Measurements from ENCODE around the gene BRAT1.

The BRAT1 gene

DNA sequence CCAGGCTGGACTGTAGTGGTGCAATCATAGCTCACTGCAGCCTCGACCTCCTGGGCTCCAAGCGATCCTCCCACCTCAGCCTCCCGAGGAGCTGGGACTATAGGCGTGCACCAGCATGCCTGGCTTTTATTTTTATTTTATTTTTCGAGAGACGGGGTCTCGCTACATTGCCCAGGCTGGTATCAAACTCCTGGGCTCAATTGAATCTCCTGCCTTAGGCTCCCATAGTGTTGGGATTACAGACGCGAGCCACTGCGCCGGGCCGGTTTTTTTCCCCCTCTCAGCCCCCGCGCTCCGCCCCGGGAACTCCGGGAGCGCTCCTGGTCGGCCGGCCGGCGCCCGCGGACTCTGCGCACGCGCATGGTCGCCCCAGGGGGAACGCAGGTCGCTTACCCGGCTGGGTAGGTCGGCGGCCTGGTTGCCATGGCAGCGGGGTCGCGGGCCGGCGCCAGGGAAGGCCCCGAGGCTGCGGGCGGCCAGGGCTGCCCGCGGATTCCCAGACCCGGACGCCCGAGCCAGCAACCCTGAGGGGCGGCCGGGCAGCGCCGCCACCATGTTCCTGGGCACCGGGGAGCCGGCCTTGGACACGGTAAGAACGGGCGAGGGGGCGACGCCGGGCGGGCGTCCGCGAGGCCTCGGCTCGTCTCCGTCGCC is 3.4 kb upstream of the BRAT1 start, which contains the start of gene IQCE:
IQCE (plus strand) TSS at position 351 of the 654 bp plus-strand sequence; CDS start at position 554, 203 bp downstream.
- Histone ChIP-seq H3K4me1 (ENCODE audit: insufficient read depth, low read length) (no peaks in the 10 kb centered on the region), H3K9me3 (ENCODE audit: control insufficient read depth, insufficient read depth, low read length) (no peaks in the 10 kb centered on the region), H3K36me3 (ENCODE audit: insufficient read depth, low read length) (no peaks in the 10 kb centered on the region), H3K9ac (ENCODE audit: low read depth, low read length) (peak within 1 kb of the TSS; percentile 68)

DNA sequence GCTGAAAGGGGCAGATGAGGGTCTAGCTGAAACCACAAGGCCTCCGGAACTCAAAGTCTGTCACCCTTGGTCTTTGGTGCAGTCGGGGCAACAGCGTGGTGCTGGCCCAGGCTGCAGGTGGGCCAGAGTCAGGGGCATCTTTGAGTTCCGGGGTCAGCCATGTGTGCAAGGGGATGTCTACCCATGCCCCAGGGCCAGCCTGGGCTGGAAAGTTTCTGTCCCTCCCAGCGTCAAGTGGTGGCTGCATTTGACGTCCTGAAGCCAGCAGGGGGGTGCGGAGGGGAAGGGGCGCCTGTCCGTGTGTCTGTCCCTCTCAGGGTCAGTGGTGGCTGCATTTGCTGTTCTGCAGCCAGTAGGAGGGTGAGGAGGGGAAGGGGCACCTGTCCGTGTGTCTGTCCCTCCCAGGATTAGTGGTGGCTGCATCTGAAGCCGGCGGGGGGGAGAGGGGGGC is 638 bp downstream of the BRAT1 start:
- Histone ChIP-seq H3K9ac (ENCODE audit: low read depth, low read length) (peak overlapping the region; percentile 95; the same call in 1 of the 2 replicates), H3K4me1 (ENCODE audit: insufficient read depth, low read length) (no peaks in the 10 kb centered on the region), H3K36me3 (ENCODE audit: insufficient read depth, low read length) (peaks cover 7% of the 10 kb centered on the region), H3K9me3 (ENCODE audit: control insufficient read depth, insufficient read depth, low read length) (no peaks in the 10 kb centered on the region)

DNA sequence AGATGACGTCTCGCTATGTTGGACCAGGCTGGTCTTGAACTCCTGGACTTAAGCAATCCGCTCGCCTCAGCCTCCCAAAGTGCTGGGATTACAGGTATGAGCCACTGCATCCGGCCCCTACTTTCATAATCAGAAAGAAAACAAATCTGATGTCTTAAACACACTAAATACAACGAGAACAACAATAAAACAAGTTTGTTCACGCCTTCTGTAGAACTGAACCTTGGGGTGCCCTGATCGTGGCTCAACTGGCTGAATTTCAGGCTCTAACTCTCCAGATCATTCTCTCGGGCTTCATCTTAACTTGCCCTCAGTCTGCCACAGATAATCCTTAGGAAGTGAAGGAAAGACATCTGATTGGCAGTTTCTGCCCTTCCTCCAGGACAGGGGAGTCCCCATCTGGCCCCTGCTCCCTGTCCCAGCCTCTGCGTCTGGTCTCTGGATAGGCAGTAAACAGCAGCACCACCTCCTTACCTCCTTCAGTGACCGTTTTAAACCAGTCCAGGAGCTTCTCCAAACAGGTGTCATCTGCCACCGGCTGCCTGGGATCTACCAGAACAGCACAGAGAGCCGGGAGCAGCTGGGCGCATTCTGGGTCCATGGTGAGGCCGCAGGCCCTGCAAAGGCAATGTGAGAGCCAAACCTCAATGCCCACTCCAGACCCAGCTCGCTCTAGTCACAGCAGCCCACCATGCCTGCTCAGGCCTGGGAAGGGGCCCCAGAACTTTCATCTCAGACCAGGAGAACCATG is 1.3 kb downstream of the BRAT1 start:
- Histone ChIP-seq H3K4me1 (ENCODE audit: insufficient read depth, low read length) (no peaks in the 10 kb centered on the region), H3K9ac (ENCODE audit: low read depth, low read length) (peak overlapping the region; percentile 95; the same call in 1 of the 2 replicates), H3K9me3 (ENCODE audit: control insufficient read depth, insufficient read depth, low read length) (no peaks in the 10 kb centered on the region), H3K36me3 (ENCODE audit: insufficient read depth, low read length) (peaks cover 7% of the 10 kb centered on the region)

DNA sequence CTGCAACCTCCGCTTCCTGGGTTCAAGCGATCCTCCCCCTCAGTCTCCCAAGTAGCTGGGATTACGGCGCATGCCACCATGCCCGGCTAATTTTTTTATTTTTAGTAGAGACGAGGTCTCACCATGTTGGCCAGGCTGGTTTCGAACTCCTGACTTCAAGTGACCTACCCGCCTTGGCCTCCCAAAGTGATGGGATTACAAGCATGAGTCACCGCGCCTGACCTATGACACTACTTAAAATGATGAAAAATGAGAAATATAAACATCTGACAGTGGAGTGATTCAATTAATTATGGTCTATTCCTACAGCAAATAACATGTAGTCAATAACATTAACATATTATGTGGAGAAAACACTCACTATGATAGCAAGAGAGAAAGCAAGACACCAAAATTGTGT is 2.2 kb downstream of the BRAT1 start:
- H3K4me1 ChIP-seq (ENCODE audit: insufficient read depth, low read length): no peaks in the 10 kb centered on the region
- H3K9me3 ChIP-seq (ENCODE audit: control insufficient read depth, insufficient read depth, low read length): no peaks in the 10 kb centered on the region
- peaks cover 11% of the 10 kb centered on the region for H3K36me3 ChIP-seq (ENCODE audit: insufficient read depth, low read length)
- H3K9ac ChIP-seq (ENCODE audit: low read depth, low read length): no peak overlapping the region

DNA sequence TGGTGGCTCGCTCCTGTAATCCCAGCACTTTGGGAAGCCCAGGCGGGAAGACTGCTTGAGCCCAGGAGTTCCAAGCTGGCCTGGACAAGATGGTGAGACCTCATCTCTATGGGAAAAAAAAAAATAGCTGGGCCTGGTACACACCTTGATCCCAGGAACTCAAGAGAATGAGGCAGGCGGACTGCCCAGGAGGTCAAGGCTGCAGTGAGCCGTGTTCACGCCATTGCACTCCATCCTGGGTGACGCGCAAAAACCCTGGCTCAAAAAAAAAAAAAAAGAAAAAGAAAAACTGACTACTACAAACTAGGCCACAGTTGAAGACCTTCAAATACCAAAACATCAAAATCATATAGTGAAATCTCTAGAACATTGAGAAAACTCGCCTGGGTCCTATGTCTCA is 3.9 kb downstream of the BRAT1 start:
- no peaks in the 10 kb centered on the region for H3K9me3 ChIP-seq (ENCODE audit: control insufficient read depth, insufficient read depth, low read length)
- H3K36me3 ChIP-seq (ENCODE audit: insufficient read depth, low read length): peaks cover 14% of the 10 kb centered on the region
- no peaks in the 10 kb centered on the region for H3K4me1 ChIP-seq (ENCODE audit: insufficient read depth, low read length)
- H3K9ac ChIP-seq (ENCODE audit: low read depth, low read length): no peak overlapping the region

DNA sequence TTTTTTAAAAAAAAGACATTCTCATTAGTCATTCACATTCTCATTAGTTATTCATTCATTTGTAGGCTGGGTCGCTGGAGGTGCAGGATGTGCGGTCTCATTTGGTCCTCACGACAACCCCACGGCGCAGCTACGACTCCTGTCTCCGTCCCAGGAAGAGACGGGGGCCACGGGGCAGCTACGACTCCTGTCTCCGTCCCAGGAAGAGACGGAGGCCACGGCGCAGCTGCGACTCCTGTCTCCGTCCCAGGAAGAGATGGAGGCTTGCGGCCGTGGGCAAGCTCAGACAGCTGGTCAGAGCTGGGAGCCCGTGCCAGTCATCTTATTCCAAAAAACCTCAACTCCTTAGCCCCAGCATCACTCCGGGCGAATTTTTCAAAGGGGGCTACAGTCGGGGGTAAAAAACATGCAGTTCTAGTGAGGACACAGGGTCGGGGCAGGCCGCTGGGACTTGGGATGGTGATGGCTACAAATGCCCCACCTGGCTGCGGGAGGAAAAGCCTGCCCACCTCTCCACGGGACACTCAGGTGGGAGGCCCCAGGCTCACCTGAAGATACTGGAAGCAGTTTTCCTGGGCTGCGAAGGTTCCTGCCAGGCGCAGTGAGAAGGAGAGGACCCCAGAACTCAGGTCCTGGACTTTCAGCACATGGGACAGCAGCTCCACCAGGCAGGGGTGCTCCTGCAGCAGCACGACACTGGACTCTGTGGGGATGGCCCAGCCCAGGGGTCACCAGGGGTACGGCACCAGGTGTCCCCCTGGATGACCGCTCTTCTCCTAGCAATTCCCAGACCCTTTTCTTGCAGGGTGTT is 8.3 kb downstream of the BRAT1 start:
- Histone ChIP-seq H3K36me3 (ENCODE audit: insufficient read depth, low read length) (peaks cover 19% of the 10 kb centered on the region), H3K9ac (ENCODE audit: low read depth, low read length) (no peak overlapping the region), H3K4me1 (ENCODE audit: insufficient read depth, low read length) (no peaks in the 10 kb centered on the region), H3K9me3 (ENCODE audit: control insufficient read depth, insufficient read depth, low read length) (no peaks in the 10 kb centered on the region)

DNA sequence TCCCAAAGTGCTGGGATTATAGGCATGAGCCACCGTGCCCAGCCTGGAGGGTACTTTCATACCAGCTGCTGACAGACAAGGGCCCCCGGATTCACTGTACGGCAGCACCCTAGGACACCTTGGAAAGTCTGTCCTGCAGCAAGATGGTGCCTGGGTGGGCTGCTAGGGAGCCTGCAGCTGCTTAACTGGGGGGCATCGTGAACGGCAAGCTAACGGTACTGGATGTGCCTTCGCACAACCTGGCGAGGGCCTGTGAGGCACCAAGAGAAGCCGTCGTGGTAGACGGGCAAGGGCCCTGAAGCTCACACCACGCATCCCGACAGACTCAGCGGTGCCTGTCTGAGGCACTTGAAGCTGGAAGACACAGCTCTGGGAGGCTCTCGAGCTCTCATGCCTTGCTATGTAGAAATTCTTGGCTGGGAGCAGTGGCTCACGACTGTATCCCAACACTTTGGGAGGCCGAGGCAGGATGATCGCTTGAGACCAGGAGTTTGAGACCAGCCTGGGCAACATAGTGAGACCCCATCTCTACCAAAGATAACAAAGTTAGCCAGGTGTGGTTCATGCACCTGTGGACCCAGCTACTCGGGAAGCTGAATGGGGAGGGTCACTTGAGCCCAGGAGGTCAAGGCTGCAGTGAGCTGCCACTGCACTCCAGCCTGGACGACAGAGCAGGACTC is 9.4 kb downstream of the BRAT1 start:
- no peaks in the 10 kb centered on the region for H3K9me3 ChIP-seq (ENCODE audit: control insufficient read depth, insufficient read depth, low read length)
- peaks cover 18% of the 10 kb centered on the region for H3K36me3 ChIP-seq (ENCODE audit: insufficient read depth, low read length)
- no peaks in the 10 kb centered on the region for H3K4me1 ChIP-seq (ENCODE audit: insufficient read depth, low read length)
- no peak overlapping the region for H3K9ac ChIP-seq (ENCODE audit: low read depth, low read length)

DNA sequence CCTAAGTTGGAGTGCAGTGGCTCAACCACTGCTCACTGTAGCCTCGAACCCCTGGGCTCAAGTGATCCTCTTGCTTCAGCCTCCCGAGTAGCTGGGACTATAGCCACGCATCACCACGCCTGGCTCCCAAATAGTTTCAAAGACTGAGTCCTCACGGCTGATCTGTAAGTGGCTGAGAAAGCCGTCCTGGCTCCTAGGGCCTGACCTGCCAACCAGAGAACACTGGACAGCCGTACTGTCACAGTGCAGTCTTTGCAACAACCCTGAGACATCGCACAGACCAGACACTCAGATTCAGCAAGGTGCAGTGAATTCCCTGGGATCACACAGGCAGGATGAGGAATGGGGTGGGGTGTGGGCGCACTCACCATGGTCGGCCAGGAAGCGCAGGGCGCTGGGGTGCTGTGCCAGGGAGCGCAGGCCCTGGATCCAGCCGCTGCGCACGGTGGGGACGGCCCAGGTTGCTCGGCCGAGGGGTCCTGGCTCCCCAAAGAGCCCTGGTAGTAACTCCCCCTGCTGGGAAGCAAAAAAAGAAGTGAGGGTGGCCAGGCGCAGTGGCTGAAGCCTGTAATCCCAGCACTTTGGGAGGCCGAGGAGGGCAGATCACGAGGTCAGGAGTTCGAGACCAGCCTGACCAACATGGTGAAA is 10.7 kb downstream of the BRAT1 start:
- no peak overlapping the region for H3K9ac ChIP-seq (ENCODE audit: low read depth, low read length)
- no peaks in the 10 kb centered on the region for H3K4me1 ChIP-seq (ENCODE audit: insufficient read depth, low read length)
- peaks cover 13% of the 10 kb centered on the region for H3K36me3 ChIP-seq (ENCODE audit: insufficient read depth, low read length)
- H3K9me3 ChIP-seq (ENCODE audit: control insufficient read depth, insufficient read depth, low read length): no peaks in the 10 kb centered on the region

DNA sequence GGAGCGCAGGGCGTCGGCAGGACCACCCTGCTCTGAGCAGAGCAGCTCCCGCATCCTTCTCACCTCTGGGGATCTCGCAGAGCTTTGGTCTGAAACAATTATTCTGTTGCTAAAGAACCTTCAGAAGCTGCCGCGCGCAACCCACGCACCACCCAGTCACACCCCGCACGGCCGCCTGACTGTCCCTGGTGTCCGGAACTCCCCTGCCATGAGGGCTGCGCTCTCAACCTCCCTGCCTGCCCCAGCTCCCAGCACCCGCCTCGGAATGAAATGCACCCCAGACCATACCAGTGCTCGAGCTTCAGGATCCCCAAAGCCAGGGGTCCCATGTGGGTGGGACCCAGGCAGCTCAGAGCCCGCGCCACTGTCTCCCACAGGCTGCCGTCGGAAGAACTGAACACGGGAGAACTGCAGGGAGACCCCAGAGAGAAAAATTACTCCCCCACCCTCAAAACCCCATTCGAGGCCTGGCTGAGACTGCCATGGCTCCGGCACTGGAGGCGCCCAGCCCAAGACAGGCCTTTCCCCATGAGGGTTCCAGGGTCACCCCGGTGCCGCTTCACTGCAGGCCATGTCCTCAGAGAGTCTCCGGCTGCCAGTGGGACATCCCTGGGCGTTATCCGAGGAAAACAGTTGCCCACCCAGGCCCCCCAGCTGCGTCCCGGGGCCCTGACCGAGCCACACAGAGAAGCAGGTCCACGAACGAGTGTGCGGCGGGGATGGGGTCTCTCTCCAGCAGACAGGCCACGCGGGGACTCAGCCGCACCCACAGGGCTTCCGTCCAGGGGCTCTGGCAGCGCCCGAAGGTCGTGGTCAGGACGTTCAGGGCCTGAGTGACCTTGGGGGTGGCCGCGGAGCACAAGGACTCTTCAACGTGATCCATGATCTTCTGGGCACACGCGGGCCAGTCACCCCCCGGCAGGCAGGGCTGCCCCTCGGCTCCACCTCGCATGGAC is 12.1 kb downstream of the BRAT1 start:
- Histone ChIP-seq H3K9ac (ENCODE audit: low read depth, low read length) (no peak overlapping the region), H3K4me1 (ENCODE audit: insufficient read depth, low read length) (no peaks in the 10 kb centered on the region), H3K36me3 (ENCODE audit: insufficient read depth, low read length) (peaks cover 11% of the 10 kb centered on the region), H3K9me3 (ENCODE audit: control insufficient read depth, insufficient read depth, low read length) (no peaks in the 10 kb centered on the region)

DNA sequence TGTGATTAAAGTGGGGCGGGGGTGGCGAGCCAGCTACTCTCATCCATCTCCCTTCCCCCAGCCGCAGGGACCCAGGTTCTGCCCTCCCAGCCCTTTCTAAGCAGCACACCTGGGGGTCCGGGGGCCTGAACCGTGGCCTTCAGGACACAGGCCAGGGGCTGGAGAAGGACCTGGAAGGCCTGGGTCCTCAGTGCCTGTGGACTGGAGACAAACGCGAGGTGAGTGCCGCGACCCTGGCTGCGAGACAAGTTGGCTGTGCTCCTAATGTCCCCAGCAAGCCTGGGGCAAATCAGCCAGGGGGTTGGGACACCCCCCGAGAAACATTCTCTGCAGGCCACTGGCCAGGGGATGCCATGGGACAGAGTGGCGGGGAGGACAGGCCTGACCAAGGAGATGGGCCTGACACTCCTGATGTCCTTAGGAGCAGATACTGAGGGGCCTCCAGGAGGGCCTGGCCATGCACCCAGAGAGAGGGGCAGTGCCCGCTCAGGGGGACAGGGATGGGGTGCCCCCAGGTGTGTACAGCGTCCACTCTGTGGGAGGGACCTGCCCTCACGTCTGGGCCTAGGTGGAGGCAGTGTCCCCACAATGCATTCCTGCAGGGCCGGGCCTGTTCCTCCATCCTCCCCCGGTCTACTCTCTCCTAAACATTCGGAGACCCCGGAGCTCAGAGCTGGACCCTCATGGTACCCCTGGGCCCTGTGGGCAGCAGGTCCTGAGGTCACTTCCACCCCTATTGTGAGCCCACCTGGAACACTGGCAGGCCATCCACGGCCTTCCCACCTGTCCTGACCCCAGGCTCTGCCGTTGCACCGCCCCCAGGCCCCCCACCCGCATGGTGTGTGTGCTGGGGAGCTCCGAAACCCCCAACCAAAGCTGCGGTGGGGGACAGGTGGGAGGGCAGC is 13.1 kb downstream of the BRAT1 start:
- H3K9me3 ChIP-seq (ENCODE audit: control insufficient read depth, insufficient read depth, low read length): no peaks in the 10 kb centered on the region
- no peak overlapping the region for H3K9ac ChIP-seq (ENCODE audit: low read depth, low read length)
- H3K4me1 ChIP-seq (ENCODE audit: insufficient read depth, low read length): no peaks in the 10 kb centered on the region
- H3K36me3 ChIP-seq (ENCODE audit: insufficient read depth, low read length): peaks cover 11% of the 10 kb centered on the region; the same call in 1 of the 2 replicates

DNA sequence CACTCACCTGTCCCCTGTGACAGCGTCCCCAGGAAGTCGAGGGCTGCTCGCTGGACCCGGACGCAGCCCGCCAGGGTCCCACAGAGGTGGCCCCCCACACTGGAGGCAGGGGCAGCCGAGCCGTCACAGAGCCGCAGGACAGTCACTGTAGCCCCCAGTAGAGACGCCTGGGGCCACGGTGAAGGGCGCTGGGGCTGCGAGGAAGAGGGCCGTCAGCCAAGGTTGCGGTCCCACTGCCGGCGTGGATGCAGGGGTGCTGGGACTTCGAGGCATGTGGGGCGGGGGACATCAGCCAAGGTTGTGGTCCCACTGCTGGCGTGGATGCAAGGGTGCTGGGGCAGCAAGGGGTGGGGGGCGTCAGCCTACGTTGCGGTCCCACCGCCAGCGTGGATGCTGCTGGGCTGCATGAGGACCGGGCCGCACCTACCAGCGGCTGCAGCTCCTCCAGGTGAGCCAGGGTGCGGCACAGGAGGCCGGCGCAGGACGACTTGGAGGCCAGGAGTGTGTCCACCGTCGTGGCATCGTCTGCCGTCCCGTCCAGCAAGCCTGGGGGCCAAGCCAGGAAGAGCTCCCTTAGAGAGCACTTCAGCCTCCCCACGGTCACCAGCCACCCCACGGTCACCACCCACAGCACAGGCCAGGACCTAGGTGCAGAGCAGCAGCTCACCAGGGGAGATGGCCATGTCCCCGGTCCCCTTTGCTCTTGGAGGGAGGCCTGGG is 13.9 kb downstream of the BRAT1 start:
- Histone ChIP-seq H3K9ac (ENCODE audit: low read depth, low read length) (no peak overlapping the region), H3K36me3 (ENCODE audit: insufficient read depth, low read length) (peaks cover 11% of the 10 kb centered on the region; the same call in 1 of the 2 replicates), H3K4me1 (ENCODE audit: insufficient read depth, low read length) (no peaks in the 10 kb centered on the region), H3K9me3 (ENCODE audit: control insufficient read depth, insufficient read depth, low read length) (no peaks in the 10 kb centered on the region)

DNA sequence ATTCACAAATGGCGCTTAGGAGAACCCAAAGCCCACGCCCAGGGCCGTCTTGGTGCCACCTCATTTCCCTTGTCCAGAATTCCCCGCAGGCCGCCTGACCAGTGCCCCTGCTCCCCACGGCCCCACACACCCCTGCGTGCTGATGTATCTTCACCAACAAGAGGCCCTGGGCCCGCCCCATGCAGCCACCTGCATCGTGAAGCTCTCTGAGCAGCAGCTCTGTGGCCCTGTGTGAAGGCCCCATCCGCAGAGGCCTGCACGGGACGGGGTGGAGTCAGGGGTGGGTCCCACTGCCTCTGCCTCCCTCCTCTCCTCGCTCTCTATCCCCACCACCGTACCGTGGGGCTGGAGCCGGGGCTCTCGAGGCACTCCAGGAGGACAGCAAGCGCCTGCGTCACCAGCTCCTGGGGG is 14.7 kb downstream of the BRAT1 start:
- H3K36me3 ChIP-seq (ENCODE audit: insufficient read depth, low read length): peaks cover 8% of the 10 kb centered on the region; the same call in 1 of the 2 replicates
- H3K9ac ChIP-seq (ENCODE audit: low read depth, low read length): no peak overlapping the region
- no peaks in the 10 kb centered on the region for H3K9me3 ChIP-seq (ENCODE audit: control insufficient read depth, insufficient read depth, low read length)
- no peaks in the 10 kb centered on the region for H3K4me1 ChIP-seq (ENCODE audit: insufficient read depth, low read length)

All from ES-I3 (cell line).